NCI-H2227 (cell line): ENCODE results near the gene IL6R.
A peak's percentile ranks its signal among the peaks of the same experiment; 100 is the strongest.

Source experiments
- DNase-seq: peaks from one replicate; lab custom pipeline; 2025; ENCODE audit not compliant: unreplicated experiment; lab: John Stamatoyannopoulos, UW

The IL6R gene

GRCh38 chr1:154423988-154424326 lies 18.8 kb downstream of the IL6R start:
- DNase-seq: no peak

DNA sequence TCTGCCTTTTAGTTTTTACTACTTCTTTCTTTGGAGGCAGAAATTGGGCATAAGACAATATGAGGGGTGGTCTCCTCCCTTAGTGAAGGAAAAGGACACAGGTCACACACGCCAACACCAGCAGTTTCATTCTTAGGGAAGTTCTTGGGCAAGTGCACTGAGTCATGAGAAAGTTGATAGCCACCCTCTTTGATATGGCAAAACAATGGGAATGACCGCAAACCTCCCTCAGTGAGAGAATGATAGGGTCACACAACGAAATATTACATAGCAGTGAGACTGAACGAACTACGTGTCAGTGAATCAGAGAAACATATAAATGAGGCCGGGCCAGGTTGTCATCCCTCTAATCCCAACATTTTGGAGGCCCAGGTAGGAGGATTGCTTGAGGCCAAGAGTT lies 20.0 kb downstream of the IL6R start:
- DNase-seq: no peak

- DNase-seq: no peak
Observed at GRCh38 chr1:154427173-154428139, 22.3 kb downstream of the IL6R start.

GRCh38 chr1:154429118-154429517 lies 24.0 kb downstream of the IL6R start:
- DNase-seq: no peak

DNA sequence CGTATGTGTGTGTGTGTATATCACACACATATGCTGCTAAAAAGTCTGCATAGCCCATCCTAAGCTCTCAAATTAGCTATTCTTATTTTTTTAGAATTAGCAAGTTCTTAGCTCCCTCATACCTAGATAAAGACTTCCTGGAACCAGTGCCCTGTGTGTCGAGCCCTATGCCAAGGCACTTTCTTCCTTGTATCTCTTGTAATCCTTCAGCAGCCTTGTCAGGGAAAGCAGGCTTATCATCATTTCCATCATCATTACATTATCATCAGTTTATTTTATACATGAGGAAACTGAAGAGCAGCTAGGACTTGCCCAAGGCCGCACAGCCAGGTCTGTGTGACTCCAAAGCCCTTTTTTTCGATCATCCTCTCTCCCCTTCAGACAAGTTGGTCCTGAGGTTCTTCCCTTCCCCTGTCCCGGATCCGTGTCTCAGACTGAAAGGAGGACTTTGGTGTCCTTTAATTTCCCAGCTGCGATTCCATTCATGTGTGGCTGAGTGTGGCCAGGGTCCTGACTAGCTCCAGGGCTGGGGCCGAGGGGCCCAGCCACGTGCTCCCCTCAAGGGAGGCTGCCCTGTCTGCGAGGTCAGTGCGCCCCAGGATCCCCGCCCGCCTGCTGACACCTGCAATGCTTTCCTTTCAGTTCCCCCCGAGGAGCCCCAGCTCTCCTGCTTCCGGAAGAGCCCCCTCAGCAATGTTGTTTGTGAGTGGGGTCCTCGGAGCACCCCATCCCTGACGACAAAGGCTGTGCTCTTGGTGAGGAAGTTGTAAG lies 24.9 kb downstream of the IL6R start:
- DNase-seq: no peak

- DNase-seq: peak; percentile 69
Observed at GRCh38 chr1:154430903-154431302, 25.8 kb downstream of the IL6R start.

DNA sequence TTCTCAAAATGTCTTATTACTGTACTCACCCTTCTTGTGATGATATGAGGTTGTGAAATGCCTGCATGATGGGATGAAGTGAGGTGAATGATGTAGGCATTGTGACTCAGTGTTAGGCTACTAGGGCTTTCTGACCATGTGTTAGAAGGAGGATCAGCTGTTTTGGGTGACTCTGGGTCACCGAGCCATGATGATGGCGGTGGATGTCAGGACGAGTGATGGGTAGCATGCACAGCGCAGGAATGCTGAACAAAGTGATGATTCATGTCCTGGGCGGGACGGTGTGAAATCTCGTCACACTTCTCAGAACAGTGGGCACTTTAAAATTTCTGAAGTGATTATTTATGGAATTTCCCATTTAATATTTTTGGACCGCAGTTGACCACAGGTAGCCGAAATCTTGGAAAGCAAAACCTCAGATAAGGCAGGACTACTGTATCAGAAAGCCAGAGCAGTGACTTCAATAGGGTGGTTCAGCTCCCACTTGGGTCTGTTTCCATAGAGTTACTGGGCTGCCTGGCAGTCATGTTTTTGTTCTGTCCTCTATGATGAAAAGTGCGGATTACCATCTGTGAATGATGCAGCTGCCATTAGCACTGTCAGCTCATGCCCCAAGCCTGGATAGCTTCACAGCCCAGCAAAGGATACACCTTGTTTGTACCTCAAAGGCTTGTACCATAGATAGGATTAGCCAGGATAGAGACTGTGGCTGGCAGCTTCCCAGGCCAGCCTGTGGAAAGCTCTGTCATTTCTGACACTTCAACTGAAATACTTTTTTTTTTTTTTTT lies 26.6 kb downstream of the IL6R start:
- no peak for DNase-seq

GRCh38 chr1:154433161-154433764 lies 28.1 kb downstream of the IL6R start:
- no peak for DNase-seq

DNA sequence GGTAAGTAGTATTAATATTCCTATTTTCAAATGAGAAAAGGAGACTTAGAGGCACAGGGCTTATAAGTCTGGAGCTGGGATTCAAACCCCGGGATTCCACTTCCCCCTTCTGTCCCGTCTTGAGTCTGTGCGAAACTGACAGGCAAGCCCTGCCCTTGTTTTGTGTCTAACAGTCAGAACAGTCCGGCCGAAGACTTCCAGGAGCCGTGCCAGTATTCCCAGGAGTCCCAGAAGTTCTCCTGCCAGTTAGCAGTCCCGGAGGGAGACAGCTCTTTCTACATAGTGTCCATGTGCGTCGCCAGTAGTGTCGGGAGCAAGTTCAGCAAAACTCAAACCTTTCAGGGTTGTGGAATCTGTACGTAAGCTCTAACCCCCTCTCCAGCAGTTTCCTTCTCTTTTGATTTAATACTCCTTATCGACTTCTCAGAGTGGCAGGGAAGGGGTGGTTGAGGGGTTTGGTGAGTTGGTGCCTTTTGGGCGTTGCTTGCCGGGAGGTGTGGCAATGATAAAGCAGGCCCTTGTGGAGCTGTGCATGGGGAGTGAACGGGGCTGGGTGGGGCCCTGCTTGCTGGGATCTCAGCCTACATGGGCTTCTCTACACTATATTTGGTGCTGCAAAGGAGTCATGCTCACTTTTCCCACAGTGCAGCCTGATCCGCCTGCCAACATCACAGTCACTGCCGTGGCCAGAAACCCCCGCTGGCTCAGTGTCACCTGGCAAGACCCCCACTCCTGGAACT lies 29.4 kb downstream of the IL6R start:
- DNase-seq: no peak

DNA sequence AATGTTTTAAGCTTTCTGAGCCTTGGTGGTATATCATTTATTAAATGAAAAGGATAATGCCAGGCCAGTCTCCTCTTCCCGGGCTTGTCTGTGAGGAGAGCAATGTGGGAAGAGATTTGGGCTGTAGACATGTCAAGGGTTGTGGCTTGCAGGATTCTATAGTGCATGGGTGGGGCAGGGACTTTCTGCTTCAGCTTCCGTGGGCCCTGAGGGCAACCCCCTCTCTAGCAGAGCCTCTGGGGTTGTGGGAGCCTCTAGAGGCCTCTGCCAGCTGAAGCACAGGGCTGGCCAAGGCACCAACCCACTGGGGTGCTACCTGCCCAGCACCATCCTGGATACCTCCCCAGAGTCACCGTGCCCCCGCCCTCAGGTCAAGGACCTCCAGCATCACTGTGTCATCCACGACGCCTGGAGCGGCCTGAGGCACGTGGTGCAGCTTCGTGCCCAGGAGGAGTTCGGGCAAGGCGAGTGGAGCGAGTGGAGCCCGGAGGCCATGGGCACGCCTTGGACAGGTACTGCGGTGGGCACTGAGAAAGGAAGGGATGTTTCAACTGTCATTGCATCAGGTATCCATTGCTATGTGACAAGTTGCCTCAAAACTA lies 30.6 kb downstream of the IL6R start:
- no peak for DNase-seq

DNA sequence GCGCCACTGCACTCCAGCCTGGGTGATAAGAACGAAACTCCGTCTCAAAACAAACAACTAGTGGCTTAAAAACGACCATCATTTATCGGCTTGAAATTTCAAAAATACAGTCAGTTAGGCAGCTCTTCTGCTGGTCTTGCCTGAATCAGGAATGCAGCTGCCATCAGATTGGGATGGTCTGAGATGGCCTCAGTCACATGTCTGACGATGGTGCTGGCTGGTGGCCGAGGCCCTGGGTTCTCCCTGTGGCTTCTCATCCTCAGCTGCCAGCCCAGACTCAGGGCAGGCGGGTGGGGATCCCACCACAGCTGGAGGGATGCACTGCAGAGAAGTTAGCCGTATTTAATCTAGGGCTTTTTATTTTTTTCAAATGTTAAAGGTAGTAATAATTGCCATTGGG lies 31.3 kb downstream of the IL6R start:
- DNase-seq: no peak

- DNase-seq: no peak
Observed at GRCh38 chr1:154440036-154440804, 35.1 kb downstream of the IL6R start.

GRCh38 chr1:154441241-154441888 lies 36.2 kb downstream of the IL6R start:
- DNase-seq: no peak

DNA sequence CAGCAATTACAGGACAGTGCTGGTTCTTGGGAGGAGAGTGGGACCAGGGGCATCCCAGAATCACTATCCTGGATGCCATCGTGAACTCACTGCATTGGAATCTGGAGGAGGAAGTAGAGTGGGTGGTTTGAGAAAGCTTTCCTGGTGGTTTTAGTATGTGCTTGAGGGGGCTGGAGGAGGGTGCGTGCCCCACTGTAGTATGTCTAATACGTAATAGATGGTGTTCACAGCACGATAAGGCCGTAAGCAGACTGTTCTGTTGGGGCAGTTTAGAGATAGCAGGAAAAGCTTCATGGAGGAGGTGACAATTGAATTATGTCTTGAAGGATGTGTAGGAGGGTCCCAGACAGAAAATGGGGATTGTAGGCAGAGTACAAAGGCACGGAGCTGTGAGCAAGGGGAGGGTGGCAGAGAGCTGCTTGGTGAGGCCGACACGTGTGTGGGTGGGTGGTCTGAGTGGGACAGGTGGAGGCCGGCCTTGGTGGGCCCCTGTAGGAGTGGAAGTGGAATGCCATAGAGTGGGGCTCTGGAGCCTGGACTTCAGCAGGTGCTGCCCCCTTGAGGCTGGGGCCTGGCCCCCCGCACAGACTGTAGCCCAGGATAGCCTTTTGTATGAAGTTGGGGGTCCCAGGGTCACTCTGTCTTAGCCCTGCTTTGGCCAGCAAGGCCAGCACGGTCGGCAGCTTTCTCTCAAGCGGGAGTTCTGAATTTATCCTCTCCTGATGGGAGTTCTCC lies 37.0 kb downstream of the IL6R start:
- DNase-seq: no peak

DNA sequence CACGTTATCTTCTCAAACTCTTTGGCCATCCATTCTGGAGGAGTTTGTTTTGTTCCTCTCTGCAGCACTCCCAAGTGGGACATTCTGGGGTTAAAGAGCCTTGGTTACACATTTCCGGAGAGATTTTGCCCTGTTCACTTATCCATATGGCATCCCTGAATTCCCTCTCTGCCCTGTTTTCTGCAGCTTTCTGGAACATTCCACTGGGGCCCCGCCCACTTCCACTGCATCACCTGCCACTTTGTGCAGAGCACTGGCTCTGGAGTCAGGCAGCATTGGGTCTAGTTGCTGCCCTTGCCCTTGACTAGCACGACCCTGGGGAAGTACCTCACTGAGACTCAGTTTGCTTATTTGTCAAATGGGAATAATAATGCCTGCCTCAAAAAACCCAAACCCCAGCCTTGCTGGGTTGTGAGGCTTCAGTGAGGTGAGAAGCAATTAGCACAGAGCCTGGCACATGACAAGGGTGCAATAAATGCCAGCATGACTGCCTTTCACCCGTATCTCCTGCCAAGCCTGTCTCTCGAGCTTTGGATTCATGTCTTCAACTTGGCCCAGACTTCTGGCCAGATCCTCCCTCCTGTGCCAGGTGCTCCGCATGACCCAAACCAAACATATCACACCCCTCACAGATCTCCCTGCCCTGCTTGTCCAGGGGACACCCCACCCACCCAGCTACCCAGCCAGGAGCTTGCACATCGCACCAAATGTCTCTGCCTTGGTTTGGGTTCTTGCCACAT lies 38.3 kb downstream of the IL6R start:
- no peak for DNase-seq

DNA sequence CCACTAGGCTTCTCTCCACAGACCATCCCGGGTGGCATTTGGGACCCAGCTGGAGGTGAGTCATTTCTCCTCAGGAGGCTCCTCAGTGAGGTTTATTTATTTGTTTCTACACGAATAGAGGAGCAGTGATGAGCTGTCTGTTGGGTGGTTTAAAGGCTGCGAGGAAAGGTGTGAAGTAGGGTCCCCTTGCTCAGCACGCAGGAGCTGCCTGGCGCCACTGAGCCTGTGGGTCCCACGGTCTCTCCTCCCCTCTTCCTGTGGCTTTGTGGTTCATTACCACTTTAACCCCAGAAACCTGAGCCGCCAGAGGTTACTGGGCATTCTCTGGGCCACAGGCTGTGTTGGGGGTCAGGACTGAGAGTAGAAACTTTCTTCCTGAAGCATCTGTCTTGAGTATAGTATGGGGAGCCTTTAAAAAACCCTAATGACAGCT lies 39.9 kb downstream of the IL6R start:
- no peak for DNase-seq

DNA sequence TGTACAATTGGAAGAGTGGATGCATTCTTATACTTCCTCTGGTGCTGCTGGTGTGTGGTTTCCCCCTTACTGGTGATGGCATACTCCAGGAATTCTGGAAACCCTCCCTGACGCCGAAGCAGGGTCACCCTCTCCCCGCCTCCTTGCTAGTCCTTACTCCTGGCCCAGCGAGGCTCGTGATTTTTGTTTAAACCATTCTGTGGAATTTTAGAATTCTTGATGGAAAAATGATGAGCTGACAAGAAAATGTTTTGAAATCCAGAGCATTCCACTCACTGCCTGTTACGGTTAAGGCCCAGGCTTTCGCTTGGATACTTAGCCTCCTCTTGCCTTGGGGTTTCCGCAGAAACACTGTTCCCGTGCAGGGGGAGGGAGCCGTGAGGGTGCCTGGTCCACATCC lies 41.1 kb downstream of the IL6R start:
- DNase-seq: no peak
